Activated CD4-positive, alpha-beta T cell treated with anti-CD3 and anti-CD28 coated beads, Interleukin-2, Interleukin-4, amounts not matched to agents 100 ng/mL and 50 ng/mL, durations not matched to agents 16 hours and 8 hours (primary cell): ENCODE results near the gene B4GALT2.

Experiments
- DNase-seq: peaks from one replicate; pipeline ENCODE4 v3.0.0-alpha.2; 2020; ENCODE audit warnings: low spot score

The B4GALT2 gene

DNA sequence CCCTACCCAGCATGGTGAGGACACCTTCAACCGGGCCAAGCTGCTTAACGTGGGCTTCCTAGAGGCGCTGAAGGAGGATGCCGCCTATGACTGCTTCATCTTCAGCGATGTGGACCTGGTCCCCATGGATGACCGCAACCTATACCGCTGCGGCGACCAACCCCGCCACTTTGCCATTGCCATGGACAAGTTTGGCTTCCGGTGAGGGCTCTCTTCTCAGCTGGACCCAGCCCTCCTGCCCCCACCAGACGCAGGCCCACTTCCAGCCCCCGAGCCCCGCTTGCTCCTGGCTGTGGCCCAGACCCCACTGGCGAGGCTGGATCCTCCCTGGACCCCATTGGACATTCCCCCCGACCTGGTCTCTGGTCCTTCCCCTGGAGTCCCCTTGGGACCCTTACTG is 5.8 kb downstream of the B4GALT2 start:
- DNase-seq, result no peak

DNA sequence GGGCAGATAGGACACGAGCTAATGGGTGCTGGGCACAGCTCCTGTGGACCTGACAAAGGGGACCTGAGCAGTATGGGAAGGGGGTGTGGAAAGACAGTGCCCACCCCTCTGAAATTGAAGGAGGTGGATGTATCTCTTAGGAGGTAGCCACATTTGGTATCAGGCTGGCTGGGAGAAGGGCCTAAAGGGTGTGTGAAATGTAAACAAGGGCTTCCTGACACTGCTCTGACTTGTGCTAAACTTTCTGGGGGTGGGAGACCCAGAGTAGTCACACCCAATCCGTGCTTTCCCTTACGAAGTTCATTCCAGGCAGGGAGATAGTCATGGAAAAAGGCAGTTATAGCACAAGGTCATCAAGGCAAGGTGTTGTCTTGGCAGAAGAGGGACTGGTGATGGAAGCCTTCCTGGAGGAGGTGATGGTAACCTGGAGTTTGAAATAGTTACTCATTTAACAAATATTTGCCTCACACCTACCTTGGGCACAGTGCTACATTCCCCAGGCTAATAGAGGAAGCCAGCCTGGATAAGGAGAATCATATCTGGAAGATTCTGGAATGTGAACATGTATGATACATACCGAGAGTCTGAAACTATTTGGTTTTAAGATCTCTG is 7.1 kb downstream of the B4GALT2 start:
- DNase-seq, result no peak

DNA sequence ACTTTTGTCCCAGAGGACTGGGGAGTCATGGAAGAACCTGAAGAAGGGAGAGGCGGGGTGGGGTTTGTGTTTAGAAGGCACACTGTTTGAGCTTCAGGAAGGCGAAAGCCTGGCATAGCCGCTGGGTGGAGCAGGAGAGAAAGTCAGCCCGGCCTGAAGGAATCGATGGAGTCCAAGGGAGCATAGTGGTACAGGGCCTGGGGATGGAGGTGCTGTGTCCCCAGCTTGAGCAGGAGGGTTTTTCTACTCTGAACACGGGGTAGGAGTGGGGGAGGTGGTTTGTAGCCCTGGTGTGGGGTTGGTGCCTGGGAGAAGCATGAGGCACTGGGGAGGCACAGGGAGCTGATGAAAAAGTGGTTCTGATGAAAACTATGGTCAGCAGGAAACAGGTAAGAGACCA is 7.7 kb downstream of the B4GALT2 start:
- DNase-seq, result no peak

DNA sequence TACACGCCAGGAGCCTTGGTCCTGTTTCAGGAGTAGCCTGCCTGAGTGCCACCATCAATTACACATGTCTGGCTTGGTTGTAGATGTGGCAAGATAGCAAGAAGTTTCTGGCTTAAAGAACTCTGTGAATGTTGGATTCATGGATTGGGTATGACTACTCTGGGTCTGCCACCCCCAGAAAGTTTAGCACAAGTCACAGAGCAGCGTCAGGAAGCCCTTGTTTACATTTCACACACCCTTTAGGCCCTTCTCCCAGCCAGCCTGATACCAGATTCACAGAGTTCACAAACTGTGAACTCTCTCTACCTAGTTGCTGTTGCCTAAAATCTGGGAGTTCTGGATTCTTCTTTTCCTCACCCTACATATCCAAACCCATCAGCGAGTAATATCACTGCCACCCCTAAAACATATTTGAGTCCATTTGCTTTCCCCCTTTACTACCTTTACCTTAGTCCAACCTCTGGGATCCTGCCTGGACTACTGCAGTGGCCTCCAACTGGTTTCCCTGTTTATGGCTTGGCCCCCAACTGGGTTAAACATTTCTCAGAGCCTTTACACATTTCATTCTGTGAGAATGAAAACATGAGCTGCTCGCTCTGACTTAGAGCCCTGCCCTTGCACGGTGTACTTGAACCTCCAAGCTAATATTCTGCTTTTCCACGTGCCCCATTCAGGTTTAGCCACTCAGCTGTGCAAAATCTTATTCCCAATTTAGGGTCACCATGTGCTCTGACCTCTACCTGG is 8.3 kb downstream of the B4GALT2 start:
- DNase-seq, result no peak

DNA sequence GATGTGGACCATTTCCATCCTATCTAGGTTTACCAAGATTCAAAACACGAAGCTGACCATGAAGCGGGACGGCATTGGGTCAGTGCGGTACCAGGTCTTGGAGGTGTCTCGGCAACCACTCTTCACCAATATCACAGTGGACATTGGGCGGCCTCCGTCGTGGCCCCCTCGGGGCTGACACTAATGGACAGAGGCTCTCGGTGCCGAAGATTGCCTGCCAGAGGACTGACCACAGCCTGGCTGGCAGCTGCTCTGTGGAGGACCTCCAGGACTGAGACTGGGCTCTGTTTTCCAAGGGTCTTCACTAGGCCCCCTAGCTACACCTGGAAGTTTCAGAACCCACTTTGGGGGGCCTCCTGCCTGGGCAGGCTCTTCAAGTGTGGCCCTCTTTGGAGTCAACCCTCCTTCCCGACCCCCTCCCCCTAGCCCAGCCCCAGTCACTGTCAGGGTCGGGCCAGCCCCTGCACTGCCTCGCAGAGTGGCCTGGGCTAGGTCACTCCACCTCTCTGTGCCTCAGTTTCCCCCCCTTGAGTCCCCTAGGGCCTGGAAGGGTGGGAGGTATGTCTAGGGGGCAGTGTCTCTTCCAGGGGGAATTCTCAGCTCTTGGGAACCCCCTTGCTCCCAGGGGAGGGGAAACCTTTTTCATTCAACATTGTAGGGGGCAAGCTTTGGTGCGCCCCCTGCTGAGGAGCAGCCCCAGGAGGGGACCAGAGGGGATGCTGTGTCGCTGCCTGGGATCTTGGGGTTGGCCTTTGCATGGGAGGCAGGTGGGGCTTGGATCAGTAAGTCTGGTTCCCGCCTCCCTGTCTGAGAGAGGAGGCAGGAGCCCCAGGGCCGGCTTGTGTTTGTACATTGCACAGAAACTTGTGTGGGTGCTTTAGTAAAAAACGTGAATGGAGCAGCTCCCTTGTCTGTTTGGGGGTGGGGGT is 11.5 kb downstream of the B4GALT2 start:
- no peak for DNase-seq

DNA sequence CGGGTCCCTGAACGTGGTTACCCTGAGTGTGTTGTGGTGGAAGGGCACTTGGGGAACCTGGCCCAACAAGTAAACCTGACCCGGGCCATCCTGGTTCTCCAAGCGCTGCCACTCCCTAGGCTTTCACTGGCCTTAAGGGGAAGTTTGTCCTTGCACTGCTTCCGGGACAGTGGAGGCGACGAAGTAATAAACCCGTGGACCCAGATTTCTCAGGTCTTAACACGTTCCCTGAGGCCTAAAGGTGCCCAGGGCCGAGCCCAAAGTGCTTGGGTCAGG is 12.1 kb downstream of the B4GALT2 start:
- no peak for DNase-seq

DNA sequence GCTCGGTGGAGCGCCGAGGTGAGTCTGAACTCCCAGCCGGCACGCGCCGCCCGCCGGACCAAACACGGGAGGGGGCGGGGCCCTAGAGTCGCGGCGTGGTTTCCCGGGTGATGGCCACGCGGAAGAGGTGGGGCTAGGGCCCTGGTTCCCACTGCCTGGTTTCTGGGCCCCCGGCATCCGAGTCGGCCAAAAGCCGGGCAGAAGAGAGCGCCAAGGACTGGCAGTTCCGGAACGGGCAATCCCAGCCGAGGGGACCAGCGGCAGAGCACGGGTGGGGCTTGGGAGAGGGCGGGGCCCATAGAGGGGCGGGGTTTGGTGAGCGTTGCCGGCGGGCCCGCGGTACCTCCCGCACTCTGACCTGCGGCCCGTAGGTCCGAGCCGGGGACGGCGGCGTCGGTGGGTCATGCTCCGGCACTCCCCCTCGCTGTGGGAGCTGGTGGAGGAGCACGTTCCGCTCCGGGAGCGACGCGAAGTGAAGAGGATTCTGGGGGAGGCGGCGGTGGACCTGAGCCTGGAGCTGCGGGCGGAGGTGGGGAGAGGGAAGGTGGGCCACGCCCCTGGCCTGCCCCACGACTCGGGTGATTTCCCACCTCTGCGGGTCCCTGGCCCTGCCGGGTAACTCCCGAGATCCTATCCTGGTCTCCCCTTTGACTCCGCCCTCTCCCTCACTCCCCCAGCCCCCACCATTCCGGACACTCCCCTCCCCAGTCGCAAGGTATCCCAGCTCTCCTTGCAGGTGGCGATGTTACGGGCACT is 12.6 kb downstream of the B4GALT2 start, which contains the start of gene CCDC24:
Gene CCDC24 (plus strand): TSS at position 124 of the 756 bp plus-strand sequence. CDS start 280 bp downstream, at position 404.
- DNase-seq, result peak; percentile 75

DNA sequence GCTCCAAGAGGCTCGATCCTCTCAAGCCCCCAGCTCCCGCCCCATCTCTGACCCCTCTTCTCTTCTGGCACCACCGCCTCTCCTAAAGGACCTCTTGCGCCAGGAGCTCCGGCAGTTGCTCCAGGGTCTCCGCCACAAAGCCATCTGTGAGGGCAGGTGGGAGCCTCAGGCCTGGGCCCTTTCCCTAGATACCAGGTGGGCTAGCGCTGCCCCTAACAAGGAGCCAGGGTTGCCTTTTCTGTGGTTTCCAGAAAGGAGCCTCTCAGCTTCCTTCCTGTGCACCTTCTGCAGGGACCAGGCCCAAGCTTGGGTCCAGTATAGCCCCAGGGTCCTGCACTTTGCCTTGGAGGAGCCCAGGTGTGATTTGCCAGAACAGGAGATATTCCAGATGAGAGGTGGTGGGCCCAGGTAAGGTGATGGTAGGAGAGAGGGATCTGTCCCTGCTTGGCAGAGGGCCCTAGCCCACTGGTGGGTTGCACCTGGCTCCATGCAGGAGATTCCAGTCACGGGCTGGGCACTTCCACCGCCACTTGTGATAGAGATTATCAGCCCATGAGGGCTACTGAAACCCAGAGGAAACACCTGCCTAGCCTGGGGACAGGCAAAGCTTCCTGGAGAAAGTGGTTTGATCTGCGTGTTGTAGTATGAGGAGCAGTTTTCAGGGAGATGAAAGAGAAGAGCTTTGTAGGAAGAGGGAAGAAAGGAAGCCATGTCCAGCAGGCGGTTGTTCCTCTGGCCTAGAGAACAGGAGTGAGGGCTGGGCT is 13.4 kb downstream of the B4GALT2 start:
- no peak for DNase-seq

DNA sequence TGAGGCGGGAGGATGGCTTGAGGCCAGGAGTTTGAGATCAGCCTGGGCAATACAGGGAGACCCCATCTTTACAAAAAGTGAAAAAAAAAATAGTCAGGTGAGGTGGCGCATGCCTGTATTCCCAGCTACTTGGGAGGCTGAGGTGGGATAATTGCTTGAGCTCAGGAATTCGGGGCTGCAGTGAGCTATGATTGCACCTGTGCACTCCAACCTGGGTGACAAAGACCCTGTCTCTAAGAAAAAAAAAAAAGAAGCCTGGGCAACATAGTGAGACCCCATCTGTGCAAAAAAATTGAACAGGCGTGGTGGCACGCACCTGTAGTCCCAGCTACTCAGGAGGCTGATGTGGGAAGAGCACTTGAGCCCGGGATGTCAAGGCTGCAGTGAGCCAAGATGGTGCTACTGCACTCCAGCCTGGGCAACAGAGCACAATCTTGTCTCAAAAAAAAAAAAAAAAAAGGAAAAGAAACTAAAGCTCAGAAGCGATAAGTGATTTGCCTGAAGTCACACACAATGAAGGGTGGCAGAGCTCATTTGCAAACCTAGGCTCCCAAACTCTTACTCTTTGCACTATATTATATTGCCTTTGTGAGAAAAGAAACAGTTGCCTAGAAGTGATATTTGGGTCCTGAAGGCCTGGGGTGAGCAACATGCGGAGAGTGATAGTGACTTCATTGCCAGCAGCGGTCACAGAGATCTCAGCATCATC is 14.3 kb downstream of the B4GALT2 start:
- DNase-seq, result no peak

DNA sequence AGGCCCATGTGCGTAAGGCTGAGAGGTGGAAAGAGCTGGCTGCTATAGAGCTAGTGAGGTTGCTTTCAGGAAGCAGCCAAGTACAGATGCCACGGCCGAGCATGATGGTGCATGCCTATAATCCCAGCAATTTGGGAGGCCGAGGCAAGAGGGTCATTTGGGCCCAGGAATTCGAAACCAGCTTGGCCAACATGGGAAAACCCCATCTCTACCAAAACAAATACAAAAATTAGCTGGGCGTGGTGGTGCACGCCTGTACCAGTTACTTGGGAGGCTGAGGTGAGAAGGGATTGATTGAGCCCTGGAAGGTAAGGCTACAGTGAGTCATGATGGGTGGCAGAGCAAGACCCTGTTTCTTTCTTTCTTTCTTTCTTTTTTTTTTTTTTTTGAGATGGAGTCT is 15.1 kb downstream of the B4GALT2 start:
- DNase-seq, result no peak

DNA sequence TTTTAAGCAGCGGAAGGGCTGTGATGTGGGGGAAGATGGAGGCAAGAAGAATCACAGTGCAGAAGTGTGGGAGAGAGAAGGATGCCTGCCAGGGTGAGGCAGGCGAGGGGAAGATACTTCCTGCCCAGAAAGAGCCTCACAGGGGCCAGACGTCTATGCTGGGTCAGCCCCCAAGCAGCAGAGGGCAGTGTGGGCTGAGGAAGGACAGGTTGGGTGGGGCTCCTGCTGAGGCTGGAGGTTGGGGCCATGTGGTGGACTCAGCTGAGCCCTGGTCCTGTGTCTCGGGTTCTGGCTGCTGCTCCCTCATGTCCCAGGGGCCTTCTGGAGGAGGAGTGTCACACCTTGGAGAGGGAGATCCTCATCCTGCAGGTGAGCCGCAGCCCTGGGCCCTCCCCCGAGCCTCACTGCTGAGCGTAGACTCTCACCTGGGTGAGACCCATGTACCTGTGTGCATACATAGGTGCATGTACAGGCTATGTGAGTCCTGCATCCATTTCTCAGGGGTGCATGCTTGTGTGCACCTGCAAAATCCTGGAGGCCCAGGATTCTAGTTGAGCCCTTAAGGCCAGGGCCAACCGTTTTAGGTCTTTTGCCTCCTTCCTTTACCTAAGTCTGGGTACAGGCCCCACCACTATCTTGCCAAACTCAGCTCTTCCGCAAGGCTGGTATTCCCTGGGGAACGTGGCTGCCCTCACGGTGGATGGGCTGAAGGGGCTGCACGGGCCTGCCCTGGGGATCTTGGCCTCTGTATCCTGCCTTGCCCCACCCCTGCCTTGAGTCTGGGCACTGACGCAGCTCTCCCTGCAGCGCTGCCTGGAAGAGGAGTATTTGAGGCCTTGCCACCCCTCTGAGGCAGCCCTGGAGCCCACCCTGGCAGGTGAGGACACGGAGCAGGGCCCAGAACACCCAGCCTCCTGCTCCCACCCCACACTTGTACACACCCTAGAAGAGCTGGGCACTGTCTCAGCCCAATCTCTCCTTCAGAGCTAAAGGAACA is 16.1 kb downstream of the B4GALT2 start:
- peak; percentile 11 for DNase-seq

DNA sequence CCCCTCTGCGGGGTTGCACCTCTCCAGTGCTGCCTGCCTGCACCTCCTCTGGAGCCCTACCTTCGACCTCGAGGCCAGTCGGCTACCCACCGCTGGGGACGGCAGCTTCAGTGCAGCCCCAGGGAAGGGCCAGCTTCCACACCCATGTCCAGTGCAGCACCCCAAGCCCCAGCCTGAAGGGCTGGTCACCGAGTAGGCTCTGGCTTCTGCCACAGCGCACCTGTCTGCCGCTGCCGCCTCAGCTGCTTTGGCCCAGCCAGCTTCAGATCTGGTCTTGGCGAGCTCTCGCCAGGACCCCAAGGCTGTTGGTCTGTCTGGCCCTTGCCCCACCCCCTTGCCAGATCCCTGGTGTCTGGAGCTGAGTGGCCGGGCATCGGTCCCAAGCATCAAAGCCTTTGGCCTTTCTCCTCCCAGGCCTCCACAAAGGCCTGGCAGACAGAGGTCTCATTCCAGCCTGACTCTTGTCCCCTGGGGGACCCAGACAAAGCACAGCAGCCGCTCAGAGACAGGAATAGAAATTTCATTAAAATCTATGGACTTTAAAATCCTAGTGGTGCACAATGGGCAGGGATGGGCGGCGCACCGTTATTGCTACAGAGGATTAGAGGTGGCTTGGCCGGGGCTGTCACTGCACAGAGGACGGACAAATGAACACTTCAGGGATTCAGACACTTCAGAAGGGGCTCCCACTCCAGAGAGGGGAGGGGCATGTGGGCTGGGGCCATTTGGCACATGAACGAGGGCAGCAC is 17.1 kb downstream of the B4GALT2 start:
- no peak for DNase-seq

DNA sequence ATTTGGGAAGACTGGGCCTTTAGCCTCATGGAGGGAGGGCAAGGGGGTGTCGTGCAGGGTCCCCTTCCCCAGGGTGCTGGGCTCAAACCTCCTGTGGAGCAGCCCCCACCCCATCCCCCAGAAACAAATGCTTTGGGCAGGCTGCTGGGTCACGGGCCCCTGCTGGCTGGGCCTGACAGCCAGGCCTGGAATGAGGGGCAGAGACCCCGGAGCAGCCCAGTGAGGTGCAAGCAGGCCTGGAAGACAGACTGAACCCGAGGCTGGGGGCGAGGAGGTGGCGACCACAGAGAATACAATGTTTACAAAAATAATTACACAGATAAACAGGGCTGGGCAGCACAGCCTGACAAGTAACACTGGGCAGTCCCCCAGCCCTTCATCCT is 17.7 kb downstream of the B4GALT2 start:
- no peak for DNase-seq

DNA sequence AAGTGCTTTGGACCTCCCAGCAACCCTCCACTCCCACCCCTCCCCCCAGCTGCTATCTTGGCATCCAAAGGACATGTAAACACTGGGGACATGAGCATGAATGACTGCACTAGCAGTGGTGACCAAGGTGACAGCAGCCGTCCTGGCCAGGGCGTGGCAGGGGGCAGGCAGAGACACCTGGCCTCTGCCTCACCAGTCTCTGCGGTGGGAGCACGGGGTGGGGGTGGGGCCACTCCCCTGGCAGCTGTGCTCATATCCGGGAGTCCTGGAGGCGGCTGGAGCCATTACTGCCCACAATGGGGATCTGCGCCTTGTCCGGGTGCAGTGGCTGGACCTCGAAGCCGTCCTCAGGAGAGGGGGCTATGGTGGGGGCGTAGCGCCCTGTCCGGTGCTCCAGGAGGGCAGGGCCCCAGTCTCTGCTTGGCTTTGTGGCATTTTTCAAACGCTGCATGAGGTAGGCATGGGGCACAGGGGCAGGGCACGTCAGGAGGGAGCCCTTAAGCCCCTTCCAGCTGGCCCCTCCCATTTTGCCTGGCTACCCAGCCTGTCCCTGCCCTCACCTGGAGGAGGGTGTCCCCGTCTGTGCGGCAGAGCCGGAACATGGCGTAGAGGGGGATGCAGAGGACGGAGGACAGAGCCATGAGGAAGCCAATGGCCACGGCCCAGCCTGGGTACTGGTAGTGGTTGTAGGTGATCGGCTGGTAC is 18.4 kb downstream of the B4GALT2 start:
- DNase-seq, result no peak

DNA sequence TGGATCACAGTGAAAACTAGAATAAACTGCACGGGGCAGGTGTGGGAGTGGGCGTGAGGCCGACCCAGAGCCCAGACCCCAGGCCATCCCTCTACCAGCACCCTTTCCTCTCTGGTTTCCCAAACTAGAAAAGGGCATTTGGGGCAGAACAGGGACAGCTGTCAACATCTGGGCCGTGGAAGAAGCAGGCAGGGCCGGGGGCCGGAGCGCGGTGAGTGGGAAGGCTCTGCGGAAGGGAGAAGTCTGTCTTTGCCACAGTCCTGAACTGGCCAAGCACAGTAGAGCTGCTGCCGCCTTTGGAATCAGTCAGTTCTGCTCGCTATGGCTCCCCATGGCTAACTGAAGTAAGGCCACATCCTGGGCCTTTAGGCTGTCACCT is 19.0 kb downstream of the B4GALT2 start:
- no peak for DNase-seq

DNA sequence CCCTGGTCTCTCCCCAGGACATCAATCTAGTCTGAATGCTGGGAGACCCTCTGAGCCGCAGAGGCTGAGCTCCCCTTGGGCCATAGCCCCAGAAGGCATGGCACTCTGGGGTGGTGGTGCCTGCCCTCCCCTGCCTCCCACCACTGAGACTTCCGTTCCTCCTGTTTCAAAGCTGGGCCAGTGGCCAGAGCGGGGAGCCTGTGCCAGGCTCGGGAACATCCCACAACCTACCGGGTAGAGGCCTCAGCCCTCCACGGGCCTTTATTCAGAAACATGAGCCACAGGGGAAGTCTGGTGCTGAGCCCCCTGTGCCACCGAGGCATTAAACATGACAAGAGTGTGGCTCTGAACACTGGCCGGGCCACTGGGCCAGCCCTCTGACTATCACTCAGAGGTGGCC is 20.4 kb downstream of the B4GALT2 start:
- DNase-seq, result no peak

DNA sequence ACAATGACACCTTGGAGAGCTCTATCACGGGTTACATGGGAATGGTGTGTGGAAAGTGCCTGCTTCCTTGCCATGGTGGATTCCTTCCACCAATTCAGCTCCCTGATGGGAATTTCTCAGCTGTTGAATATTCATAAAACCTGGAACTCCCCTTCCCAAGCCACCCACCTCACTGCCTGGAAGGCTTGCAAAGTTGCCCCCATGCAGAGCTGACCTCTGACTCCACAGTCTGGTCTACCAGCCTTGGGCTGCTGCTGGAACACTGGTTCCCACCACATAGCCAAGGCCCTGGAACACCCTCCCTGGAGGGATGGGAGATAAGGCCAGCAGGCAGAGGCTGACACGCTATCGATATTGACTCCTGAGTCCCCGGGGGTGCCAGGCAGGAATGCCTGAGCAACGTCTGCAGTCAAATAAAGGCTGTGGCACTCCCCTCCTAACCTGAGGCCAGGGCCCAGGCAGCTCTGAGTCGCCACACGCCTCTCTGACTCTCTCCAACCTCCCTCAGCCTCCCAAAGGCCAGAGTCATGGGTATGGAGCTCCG is 21.2 kb downstream of the B4GALT2 start:
- DNase-seq, result no peak

DNA sequence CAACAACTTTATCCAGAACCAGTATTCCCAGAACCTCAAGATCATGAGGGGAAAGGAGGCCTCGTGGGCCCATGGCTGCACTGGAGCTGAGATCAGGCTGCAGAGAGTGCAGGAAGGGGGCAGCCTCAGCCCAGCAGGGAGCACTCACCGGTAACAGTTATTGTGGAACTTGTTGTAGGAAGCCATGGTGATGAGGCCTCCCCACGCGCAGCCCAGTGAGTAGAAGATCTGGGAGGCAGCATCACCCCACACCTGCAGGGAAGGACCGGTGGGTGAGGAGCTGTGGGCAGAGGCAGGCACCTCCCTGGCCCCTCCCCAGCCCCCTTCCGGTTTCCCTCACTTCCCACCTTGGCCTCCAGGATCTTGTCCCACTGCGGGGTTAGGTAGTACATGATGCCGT is 23.2 kb downstream of the B4GALT2 start:
- DNase-seq, result no peak
